T-helper 2 cell treated with Interferon-gamma antibody and Interleukin-4, amounts not matched to agents 5 μg/mL and 100 μg/mL, for 36 hours (primary cell): ENCODE data around the gene SCN8A.
A peak's percentile ranks its signal among the peaks of the same experiment; 100 is the strongest.
"Not testable (repeated sequence)": the region's sequence is repeated elsewhere in the genome, so short reads cannot be mapped to it uniquely, and the experiment has no call there.

Source experiments
- DNase-seq: peaks from one replicate; pipeline ENCODE4 v3.0.0; 2021; ENCODE audit warnings: low spot score
- H3K27ac Mint-ChIP-seq: one replicate; pipeline ENCODE4 v1.8.0; 2021; ENCODE audit warnings: mild to moderate bottlenecking, mixed read lengths
- H3K27me3 Mint-ChIP-seq: one replicate; pipeline ENCODE4 v1.8.0; 2021; ENCODE audit warnings: low read depth, mixed read lengths
- H3K36me3 Mint-ChIP-seq: one replicate; pipeline ENCODE4 v1.8.0; 2021; ENCODE audit warnings: low read depth, mixed read lengths
- H3K4me1 Mint-ChIP-seq: one replicate; pipeline ENCODE4 v1.8.0; 2021; ENCODE audit warnings: low read depth, mixed read lengths
- H3K4me3 Mint-ChIP-seq: one replicate; pipeline ENCODE4 v1.8.0; 2022; ENCODE audit warnings: mild to moderate bottlenecking, moderate library complexity, mixed read lengths
- H3K9me3 Mint-ChIP-seq: one replicate; pipeline ENCODE4 v1.8.0; 2021; ENCODE audit warnings: mixed read lengths

Gene SCN8A

DNA sequence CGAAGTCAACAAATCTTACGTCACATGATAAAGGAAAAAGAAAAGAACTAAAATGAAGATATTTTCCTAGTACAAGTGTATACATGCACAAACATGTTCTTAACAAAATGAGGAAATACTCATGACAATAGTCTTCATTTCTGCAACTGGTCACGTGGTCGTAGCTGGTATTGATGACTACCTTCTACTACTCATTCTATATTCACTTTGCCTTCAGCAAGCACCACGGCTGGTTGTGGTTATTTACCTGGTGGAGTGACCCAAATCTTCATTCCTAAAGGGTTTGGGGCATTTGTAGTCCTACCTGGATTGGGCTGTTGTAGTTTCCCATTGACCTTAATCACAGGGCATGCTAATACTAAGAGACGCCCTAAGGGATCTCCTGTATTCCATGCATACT is 206.3 kb downstream of the SCN8A start:
- no peak for DNase-seq
- no peaks in the 10 kb centered on the region for H3K36me3 Mint-ChIP-seq

DNA sequence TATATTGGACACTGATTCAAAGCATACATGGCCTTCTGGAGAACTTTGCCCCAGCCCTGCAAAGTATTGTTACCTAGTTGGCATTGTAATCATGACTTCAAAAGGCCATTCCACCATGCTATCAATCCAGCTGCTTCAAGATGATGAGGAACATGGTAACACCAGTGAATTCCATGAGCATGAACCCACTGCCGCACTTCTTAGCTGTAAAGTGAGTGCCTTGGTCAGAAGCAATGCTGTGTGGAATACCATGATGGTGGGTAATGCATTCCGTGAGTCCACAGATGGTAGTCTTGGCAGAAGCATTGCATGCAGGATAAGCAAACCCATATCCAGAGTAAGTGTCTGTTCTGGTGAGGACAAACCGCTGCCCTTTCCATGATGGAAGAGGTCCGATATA is 207.0 kb downstream of the SCN8A start:
- H3K4me1 Mint-ChIP-seq, H3K27me3 Mint-ChIP-seq, DNase-seq, H3K27ac Mint-ChIP-seq, H3K9me3 Mint-ChIP-seq, H3K4me3 Mint-ChIP-seq, H3K36me3 Mint-ChIP-seq: not testable (repeated sequence)

More for the DNA sequence above, 206.3 kb downstream of the SCN8A start:
- Mint-ChIP-seq H3K4me1 (no peaks in the 10 kb centered on the region), H3K4me3 (no peak overlapping the region), H3K27me3 (no peaks in the 10 kb centered on the region), H3K9me3 (no peaks in the 10 kb centered on the region), H3K27ac (no peak overlapping the region)

DNA sequence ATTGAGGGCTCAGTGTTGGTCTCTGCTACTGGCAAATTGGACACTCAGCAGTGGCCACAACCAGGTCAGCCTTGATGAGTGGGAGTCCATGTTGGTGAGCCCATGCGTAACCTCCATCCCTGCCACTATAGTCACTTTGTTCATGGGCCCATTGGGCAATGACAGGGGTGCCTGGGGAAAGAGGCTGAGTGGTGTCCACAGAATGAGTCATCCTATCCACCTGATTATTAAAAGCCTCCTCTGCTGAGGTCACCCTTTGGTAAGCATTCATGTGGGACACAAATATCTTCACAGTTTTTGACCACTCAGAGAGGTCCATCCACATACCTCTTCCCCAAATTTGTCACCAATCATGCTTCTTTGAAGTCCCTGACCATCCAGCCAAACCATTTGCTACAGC is 207.5 kb downstream of the SCN8A start:
- no peaks in the 10 kb centered on the region for H3K36me3 Mint-ChIP-seq
- H3K27me3 Mint-ChIP-seq, result peaks cover 3% of the 10 kb centered on the region
- no peak overlapping the region for H3K4me3 Mint-ChIP-seq
- H3K27ac Mint-ChIP-seq, result no peak overlapping the region
- no peaks in the 10 kb centered on the region for H3K9me3 Mint-ChIP-seq
- no peak for DNase-seq
- no peaks in the 10 kb centered on the region for H3K4me1 Mint-ChIP-seq

DNA sequence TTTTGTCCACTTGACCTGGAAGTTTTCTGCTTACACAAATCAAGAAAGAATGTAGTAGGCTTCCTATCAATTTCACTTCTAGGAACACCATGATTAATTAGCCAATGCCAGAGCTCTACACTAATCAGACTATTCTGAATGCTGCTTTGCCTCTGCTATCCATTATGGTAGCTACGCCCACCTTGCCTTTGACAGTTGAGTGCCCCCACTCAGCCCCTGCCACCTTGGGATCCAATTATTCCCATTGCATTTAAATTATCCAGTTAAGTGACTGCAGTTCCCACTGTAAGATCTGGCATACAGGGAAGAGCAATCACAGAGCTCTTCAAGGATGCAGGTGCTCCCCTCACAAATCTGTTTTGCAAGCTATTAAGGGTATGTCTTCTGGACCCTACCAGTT is 210.0 kb downstream of the SCN8A start:
- Mint-ChIP-seq H3K9me3 (no peaks in the 10 kb centered on the region), H3K4me3 (no peak overlapping the region), H3K4me1 (no peaks in the 10 kb centered on the region), H3K36me3 (no peaks in the 10 kb centered on the region), H3K27me3 (peaks cover 3% of the 10 kb centered on the region), H3K27ac (no peak overlapping the region)
- no peak for DNase-seq

DNA sequence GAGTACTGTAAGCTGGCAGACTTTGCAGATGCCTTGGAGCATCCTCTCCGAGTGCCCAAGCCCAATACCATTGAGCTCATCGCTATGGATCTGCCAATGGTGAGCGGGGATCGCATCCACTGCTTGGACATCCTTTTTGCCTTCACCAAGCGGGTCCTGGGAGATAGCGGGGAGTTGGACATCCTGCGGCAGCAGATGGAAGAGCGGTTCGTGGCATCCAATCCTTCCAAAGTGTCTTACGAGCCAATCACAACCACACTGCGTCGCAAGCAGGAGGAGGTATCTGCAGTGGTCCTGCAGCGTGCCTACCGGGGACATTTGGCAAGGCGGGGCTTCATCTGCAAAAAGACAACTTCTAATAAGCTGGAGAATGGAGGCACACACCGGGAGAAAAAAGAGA is 215.9 kb downstream of the SCN8A start:
- Mint-ChIP-seq H3K4me1 (no peaks in the 10 kb centered on the region), H3K4me3 (no peak overlapping the region)

DNA sequence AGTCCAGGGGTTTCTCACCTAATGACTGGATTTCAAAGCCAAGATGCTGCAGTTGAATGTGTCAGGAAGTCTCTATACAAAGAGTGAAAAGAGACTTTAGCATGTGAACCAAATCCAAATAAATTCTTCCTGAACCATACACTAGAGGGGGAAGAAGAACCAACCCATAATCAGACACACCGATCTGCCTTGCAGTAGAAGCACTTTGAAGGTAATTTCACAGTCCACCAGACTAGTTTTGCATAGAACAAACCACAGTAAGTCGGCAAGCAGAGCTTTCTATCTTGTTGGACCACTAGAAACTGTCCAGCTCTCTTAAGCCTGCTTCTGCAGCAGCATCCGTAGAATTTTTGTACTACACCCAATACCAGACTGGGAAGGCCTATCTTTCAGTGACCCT is 218.2 kb downstream of the SCN8A start:
- H3K9me3 Mint-ChIP-seq, result no peaks in the 10 kb centered on the region
- H3K4me1 Mint-ChIP-seq, result no peaks in the 10 kb centered on the region
- peaks cover 18% of the 10 kb centered on the region for H3K27me3 Mint-ChIP-seq

More for the DNA sequence above, 215.9 kb downstream of the SCN8A start:
- H3K36me3 Mint-ChIP-seq, result no peaks in the 10 kb centered on the region
- H3K27ac Mint-ChIP-seq, result no peak overlapping the region
- H3K27me3 Mint-ChIP-seq, result peaks cover 13% of the 10 kb centered on the region
- no peak for DNase-seq
- H3K9me3 Mint-ChIP-seq, result no peaks in the 10 kb centered on the region

DNA sequence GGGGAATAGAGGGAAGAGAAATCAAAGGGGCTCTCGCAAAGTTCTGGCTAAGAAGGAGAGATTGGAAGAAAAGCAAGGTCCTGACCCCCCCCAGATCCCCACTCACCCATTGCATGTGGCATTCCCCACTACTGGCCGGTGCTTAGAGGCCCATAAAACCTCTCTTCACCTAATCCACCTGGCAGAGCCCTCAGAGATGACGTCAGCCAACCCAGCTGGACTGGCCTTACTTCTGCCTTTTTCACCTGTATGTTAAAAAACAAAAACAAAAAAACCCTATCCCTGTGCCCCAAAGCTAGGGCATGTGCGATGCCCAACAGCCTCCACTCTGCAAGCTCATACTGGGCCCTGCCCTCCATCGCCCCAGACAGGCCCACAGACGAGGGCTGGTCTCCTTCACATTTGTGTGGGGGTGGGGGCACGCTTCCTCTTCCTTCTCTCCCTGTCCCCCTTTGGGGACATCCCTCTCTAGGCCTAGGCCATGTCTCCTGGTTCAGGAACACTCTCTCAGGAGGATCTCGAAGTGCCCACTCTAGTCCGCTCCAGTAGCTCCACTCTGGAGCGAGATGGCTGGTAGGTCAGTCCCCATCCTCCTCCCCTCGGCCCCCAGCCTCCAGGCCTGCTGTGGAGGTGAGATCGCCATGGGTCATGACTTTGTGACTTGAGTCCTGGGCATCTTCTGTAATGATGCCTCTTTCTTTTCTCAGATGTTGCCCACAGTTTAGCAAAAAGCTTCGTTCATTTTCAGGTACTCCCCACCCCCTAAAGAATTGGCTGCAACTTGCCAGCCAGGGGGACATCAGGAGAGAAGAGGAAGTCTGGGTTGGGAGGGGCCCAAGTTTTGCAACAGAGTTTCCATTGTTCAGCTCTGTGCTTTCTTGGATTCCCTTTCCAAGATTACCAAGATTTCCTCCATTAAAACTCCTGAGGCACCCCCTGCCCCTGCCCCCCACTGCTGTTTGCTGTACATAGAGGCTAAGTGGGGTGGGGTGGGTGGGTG is 220.5 kb downstream of the SCN8A start:
- no peaks in the 10 kb centered on the region for H3K4me1 Mint-ChIP-seq
- no peak overlapping the region for H3K27ac Mint-ChIP-seq
- no peaks in the 10 kb centered on the region for H3K36me3 Mint-ChIP-seq
- no peak overlapping the region for H3K4me3 Mint-ChIP-seq
- no peaks in the 10 kb centered on the region for H3K9me3 Mint-ChIP-seq
- no peak for DNase-seq
- H3K27me3 Mint-ChIP-seq, result peaks cover 32% of the 10 kb centered on the region

More for the DNA sequence above, 218.2 kb downstream of the SCN8A start:
- Mint-ChIP-seq H3K36me3 (no peaks in the 10 kb centered on the region), H3K27ac (no peak overlapping the region), H3K4me3 (no peak overlapping the region)
- no peak for DNase-seq

DNA sequence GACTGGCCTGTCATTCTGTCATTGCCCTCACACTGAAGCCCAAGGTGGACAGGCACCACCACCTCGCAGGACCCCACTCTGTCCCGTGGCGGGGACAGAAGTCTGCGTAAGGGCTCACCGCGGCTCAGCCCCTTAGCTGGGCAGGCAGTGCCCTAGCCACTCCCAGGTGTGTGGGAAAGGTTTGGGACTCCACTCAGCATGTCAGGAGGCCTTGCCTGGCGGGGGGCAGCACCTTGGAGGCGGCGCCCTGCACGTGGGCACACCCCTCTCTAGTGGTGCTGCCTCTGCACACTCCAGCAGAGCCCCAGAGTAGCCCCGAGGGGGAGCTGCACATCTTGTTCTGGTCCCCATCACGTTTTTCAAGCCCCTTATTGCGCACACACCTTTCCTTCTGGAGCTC is 221.8 kb downstream of the SCN8A start:
- Mint-ChIP-seq H3K27ac (no peak overlapping the region), H3K4me1 (no peaks in the 10 kb centered on the region), H3K27me3 (peaks cover 40% of the 10 kb centered on the region)

DNA sequence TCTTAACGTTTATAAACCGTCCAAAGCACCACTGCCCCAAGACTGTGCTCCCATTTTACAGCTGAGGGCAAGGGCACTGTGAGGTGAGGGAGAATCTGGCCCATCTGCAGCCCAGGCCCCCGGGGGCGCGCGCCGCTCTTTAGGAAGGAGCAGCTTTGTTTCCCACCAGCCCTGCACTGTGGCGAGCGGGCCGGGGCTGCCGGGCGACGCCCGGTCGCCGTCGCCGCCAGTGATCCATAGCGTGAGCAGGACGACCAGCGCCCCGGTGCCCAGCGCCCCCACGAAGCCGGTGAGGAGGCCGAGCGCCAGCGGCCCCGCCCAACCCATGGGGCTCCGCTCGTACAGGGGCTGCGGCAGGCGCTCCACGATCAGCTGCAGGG is 222.9 kb downstream of the SCN8A start:
- Mint-ChIP-seq H3K36me3 (no peaks in the 10 kb centered on the region), H3K4me1 (no peaks in the 10 kb centered on the region), H3K27me3 (peaks cover 45% of the 10 kb centered on the region), H3K27ac (no peak overlapping the region), H3K4me3 (no peak overlapping the region), H3K9me3 (no peaks in the 10 kb centered on the region)
- DNase-seq, result no peak

More for the DNA sequence above, 221.8 kb downstream of the SCN8A start:
- Mint-ChIP-seq H3K36me3 (no peaks in the 10 kb centered on the region), H3K4me3 (peak overlapping the region; percentile 35), H3K9me3 (no peaks in the 10 kb centered on the region)
- no peak for DNase-seq

DNA sequence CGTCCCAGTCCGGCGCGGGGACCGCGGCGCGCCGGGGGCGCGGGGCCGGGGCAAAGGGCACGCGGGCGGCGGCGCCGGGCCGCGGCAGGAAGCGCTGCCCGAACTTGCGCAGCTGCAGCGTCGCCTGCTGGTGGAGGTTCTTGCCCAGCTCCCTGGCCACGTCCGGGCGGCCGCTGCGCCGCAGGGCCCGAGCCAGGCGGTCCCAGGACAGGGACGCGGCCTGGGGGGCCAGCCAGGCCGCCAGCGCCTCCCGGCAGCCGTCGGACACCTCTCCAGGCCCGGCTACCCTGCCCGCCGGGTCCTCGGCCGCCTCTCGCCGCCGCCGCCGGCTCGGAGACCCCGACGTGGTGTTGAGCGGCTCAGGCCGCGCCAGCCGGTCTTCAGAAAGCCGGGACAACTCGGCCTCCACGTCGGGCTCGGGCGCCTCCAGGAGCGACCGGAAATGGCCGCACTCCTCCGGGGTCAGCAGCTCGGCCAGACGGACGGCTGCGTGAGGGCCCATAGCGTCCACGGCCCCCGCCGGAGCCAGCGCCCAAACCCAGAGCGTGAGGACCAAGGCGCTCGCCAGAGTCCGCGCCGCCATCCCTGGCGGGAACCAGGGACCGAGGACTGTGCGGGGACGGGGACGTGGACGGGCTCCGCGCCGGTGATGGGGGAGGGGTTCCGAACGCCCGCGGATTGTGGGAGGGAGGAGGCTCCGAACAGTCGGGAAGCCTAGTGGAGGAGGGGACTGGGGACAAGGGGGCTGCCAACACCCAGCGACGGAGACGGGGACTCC is 223.5 kb downstream of the SCN8A start:
- Mint-ChIP-seq H3K27me3 (peaks cover 49% of the 10 kb centered on the region), H3K27ac (no peak overlapping the region), H3K36me3 (no peaks in the 10 kb centered on the region)

DNA sequence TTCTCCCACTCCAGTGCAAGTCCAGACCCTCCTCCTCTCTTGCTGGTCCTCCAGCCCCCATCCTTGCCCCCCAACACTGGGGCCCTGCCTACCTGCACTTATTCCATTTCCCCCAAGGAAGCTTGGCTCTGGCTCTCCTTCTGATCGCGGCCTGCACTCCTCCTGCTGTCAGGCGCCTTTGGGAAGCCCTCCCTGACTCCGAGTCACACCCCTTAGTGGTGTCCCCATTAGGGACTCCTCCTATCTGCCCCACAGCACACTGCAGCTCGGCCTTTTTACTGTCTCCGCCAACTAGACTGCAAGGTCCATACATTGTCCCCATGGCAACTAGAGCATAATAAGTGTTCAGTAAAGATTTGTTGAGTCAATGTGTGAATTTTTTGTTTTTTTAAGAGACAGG is 224.5 kb downstream of the SCN8A start:
- H3K4me3 Mint-ChIP-seq, result peak overlapping the region; percentile 49
- H3K27ac Mint-ChIP-seq, result no peak overlapping the region
- DNase-seq, result no peak
- no peaks in the 10 kb centered on the region for H3K9me3 Mint-ChIP-seq
- H3K4me1 Mint-ChIP-seq, result peaks cover 4% of the 10 kb centered on the region
- H3K27me3 Mint-ChIP-seq, result peaks cover 53% of the 10 kb centered on the region
- no peaks in the 10 kb centered on the region for H3K36me3 Mint-ChIP-seq

More for the DNA sequence above, 223.5 kb downstream of the SCN8A start:
- peak overlapping the region; percentile 49 for H3K4me3 Mint-ChIP-seq
- H3K9me3 Mint-ChIP-seq, result no peaks in the 10 kb centered on the region
- H3K4me1 Mint-ChIP-seq, result no peaks in the 10 kb centered on the region
- peak; percentile 72 for DNase-seq

DNA sequence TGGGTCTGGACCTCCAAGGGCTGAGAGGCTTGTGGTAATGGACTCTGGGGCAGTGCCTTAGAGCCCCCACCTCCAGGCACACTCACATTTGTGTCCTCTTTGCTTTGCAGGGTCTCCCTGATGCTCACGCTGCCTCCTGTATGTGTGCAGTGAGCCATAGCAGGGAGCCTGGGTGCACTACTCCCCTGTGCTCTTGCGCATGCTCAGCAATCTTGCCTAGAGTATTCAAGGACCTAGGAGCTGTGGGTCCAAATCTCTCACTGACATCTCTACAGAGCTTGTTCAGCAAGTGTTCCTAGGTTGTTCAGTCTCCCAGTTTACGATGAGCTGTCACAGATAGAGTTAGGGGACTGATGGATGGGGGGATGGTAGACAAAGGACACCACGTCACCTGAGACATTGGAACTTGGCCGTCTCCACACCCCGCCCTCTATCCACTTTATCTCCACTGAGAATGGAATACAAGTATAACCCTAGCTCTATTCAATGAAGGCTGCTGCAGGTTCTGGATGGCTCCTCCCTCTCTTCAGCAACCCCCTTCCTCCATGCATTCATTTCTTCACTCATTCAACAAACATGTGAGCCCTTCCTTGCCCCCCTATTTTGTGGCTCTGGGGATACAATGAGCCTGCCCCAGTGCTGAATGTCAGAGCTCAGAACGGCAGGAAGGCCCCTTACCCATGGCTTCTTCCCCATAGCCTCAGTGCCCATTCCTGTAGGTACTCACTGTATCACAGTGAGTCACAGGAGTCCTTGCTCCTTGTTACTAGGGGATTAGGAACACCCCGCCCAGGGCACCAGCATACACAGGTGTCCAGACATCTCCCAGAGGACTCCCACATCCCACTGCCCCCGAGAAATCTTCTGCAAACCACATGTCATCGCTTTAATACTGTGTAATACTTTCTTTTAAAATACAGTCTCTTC is 226.3 kb downstream of the SCN8A start:
- H3K9me3 Mint-ChIP-seq, result no peaks in the 10 kb centered on the region

DNA sequence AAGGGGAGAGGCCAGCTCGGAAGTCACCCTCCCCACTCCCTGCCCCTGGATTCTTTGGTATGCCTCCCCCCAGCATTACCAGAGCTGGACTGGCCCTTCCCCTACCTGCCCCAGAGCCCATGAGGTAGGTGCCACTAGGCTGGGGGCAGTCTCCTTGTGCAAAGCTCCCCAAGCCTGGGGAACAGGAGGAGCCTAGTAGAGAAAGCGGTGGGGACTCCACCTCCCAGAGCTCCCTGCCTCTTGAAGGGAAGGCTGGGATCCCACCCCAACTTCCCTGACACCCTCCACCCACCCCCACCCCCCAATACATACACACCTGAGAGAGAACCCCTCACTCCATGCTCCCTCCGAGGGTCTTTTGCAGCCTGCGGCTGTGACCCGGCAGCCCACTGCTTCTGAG is 227.1 kb downstream of the SCN8A start:
- Mint-ChIP-seq H3K4me3 (no peak overlapping the region), H3K4me1 (peaks cover 4% of the 10 kb centered on the region), H3K27me3 (peaks cover 58% of the 10 kb centered on the region), H3K27ac (no peak overlapping the region), H3K9me3 (no peaks in the 10 kb centered on the region), H3K36me3 (no peaks in the 10 kb centered on the region)
- DNase-seq, result no peak

More for the DNA sequence above, 226.3 kb downstream of the SCN8A start:
- peaks cover 4% of the 10 kb centered on the region for H3K4me1 Mint-ChIP-seq
- H3K27ac Mint-ChIP-seq, result no peak overlapping the region
- peaks cover 57% of the 10 kb centered on the region for H3K27me3 Mint-ChIP-seq
- DNase-seq, result no peak
- no peaks in the 10 kb centered on the region for H3K36me3 Mint-ChIP-seq
- H3K4me3 Mint-ChIP-seq, result no peak overlapping the region
